DMS 273 (cell line): Measurements from ENCODE around the gene EXOC3L4.
"Not testable (repeated sequence)": the region's sequence is repeated elsewhere in the genome, so short reads cannot be mapped to it uniquely, and the experiment has no call there.

ENCODE experiments used
- DNase-seq: peaks from one replicate; lab custom pipeline; 2025; ENCODE audit not compliant: unreplicated experiment; lab: John Stamatoyannopoulos, UW

Gene EXOC3L4

GRCh38 chr14:103146141-103146709, 51.7 kb downstream of the EXOC3L4 start:
- no peak for DNase-seq

DNA sequence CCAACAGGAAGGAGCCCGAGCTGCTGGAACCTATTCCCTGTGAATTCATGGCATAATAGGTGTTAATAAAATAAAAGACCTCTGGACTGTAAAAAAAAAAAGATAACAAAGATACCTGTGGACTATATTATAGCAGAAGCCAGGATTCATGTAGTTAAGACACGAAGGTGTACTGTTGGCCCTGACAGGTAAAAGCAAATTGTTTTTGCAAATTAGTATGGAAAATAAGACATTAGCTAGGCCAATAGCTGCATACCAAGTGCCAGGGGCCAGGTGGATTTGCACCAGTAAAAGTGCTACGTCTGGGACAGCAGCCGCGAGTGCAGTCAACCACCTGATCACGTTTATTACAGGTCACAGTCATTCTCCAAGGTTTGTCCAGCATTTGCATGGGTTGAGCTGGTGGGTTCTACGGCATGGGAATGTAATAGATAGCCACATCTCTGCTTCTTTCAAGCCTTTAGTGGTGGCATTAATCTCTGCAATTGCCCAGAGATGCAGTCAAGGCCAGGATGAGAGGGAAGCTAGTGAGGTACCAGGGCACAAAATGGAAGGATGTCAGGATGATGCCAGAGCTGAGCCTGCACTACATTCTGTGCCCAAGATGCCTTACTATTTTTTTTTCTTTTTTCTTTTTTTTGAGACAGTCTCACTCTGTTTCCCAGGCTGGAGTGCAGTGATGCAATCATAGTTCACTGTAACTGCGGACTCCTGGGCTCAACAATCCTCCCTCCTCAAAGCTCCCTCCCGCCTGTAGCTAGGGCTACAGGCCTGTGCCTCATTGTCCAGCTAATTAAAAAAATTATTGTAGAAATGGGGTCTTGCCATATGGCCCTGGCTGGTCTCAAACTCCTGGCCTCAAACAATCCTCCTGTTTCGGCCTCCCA, 55.1 kb downstream of the EXOC3L4 start:
- no peak for DNase-seq

DNA sequence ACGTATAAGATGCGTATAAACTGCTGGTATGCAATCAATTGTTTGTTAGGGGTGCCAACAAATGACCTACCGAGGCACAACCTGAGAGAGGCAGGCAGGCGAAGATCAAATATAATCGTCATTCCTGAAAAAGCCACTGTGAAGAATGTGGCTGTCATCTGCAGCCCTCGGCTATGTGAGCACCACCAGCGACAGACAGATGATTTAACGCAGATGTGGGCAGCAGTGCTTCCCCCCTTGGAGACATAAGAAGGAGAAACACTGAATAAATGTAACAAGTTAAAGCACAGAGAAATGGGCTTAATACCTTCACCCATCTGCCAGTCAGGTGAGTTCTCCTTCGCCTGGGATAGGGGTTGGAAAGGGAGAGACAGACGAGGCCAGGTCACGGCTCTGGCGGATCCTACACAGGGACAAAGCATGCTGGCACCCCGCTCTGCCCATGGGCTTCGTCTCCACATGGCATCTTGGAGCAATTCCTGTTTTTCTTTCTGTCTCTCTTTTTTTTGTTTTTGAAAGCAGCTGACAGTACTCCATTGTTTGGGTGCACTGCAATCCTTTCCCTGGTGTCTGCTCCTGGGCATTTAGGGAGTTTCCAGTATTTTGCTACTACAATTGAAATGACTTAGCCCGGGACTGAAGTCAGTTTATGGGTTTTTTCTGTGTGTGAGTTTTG, 56.9 kb downstream of the EXOC3L4 start:
- DNase-seq: no peak

DNA sequence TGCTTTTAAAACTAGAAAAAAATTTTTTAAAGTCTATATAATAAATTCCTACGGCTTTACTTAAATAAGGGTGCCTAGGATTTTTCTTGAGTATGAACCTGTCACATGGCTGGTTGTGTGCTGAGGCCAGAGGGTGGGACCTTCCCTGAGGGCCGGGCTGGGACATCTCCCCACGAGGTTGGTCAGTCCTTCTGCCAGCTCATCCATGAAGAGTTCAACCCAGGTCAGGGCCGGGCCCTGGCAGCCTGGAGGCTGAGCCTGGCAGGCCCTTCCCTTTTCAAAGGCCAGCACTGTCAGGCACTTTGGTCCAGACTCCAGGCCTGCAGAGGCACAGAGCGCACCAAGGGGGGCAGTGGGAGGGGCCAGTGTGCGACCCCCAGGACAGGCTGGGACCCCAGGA, 60.5 kb downstream of the EXOC3L4 start:
- peak; percentile 40 for DNase-seq

GRCh38 chr14:103155416-103155815, 60.9 kb downstream of the EXOC3L4 start:
- DNase-seq: not testable (repeated sequence)

- no peak for DNase-seq
Measured at GRCh38 chr14:103155826-103156394, 61.4 kb downstream of the EXOC3L4 start.

GRCh38 chr14:103156651-103157378, 62.3 kb downstream of the EXOC3L4 start:
- DNase-seq: no peak

- DNase-seq: no peak
Measured at GRCh38 chr14:103157969-103158368, 63.4 kb downstream of the EXOC3L4 start.

DNA sequence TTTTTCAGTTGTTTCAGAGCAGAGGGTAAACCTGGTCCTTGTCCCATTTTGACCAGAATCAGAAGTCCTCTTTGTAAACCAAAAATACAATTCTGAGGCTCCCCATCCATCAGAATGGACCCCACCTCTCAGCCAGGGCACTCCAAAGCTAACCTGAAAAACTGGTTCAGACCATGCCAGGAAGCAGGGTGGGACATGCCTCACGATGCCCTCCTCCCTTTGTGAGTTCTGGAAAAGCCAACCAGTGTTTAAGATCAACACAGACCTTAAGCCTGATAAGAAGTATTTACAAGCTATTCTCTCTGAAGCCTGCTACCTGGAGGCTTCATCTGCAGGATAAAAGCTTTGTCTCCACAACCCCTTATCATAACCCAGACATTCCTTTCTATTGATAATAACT, 64.2 kb downstream of the EXOC3L4 start:
- DNase-seq: no peak
